Stimulated activated CD4-positive, alpha-beta T cell treated with anti-CD3 and anti-CD28 coated beads, Interleukin-4, amount 100 ng/mL, for 1 hour (primary cell): ENCODE measurements around the gene RSRP1.

ENCODE experiments used
- DNase-seq: peaks from one replicate; pipeline ENCODE4 v3.0.0-alpha.2; 2020

RSRP1 gene

GRCh38 chr1:25217015-25217414 is 30.2 kb downstream of the RSRP1 start:
- no peak for DNase-seq

GRCh38 chr1:25216123-25216522 is 31.1 kb downstream of the RSRP1 start:
- DNase-seq = no peak

- no peak for DNase-seq
These were observed 34.5 kb downstream of the RSRP1 start for GRCh38 chr1:25212725-25213124.

GRCh38 chr1:25210728-25211127 is 36.5 kb downstream of the RSRP1 start:
- no peak for DNase-seq

- DNase-seq = no peak
These were observed 37.7 kb downstream of the RSRP1 start for GRCh38 chr1:25209516-25209915.

GRCh38 chr1:25208561-25209222 is 38.6 kb downstream of the RSRP1 start:
- DNase-seq = no peak

- no peak for DNase-seq
These were observed 39.2 kb downstream of the RSRP1 start for GRCh38 chr1:25208092-25208491.

GRCh38 chr1:25206201-25206600 is 41.1 kb downstream of the RSRP1 start:
- DNase-seq = no peak

- DNase-seq = no peak
These were observed 41.5 kb downstream of the RSRP1 start for GRCh38 chr1:25205786-25206185.

- no peak for DNase-seq
These were observed 42.3 kb downstream of the RSRP1 start for GRCh38 chr1:25204797-25205480.

- no peak for DNase-seq
These were observed 46.2 kb downstream of the RSRP1 start for GRCh38 chr1:25201006-25201405.

GRCh38 chr1:25199819-25200620 is 47.2 kb downstream of the RSRP1 start:
- no peak for DNase-seq

- DNase-seq = no peak
These were observed 48.5 kb downstream of the RSRP1 start for GRCh38 chr1:25198663-25199252.

GRCh38 chr1:25197982-25198662 is 49.1 kb downstream of the RSRP1 start:
- DNase-seq = no peak

GRCh38 chr1:25197235-25197975 is 49.8 kb downstream of the RSRP1 start:
- DNase-seq = no peak

GRCh38 chr1:25196830-25197229 is 50.4 kb downstream of the RSRP1 start:
- DNase-seq = no peak

- no peak for DNase-seq
These were observed 51.4 kb downstream of the RSRP1 start for GRCh38 chr1:25195835-25196234.

- no peak for DNase-seq
These were observed 52.7 kb downstream of the RSRP1 start for GRCh38 chr1:25194572-25195020.

- no peak for DNase-seq
These were observed 53.2 kb downstream of the RSRP1 start for GRCh38 chr1:25194054-25194453.

GRCh38 chr1:25193229-25193628 is 54.0 kb downstream of the RSRP1 start:
- DNase-seq = no peak
